Cardiac muscle cell (in vitro differentiated cells and primary cell): ENCODE measurements around the gene ZMYND11. TPM values are rescaled to one million over a fixed set of nuclear protein-coding genes. Genes with fewer than 3 reads are reported as not detected.

Experiments
- DNase-seq, 2 donors: peaks; one replicate each; pipeline versions ENCODE4 v3.0.0 to v3.0.0-alpha.2; 2010 to 2017; ENCODE audit warnings: low read depth in 1 of 2, low spot score in 1 of 2
- H3K27ac ChIP-seq: fragments of 200-600 bp; sonication (generic); 2 replicates; pipeline ENCODE4 v1.5.1; 2016
- H3K27me3 ChIP-seq: fragments of 200-600 bp; sonication (generic); 2 replicates; pipeline ENCODE4 v1.6.0; 2016; ENCODE audit warnings: control low read depth
- H3K36me3 ChIP-seq: fragments of 200-600 bp; sonication (generic); 2 replicates; pipeline ENCODE4 v1.5.1; 2016; ENCODE audit warnings: control low read depth
- H3K4me1 ChIP-seq: fragments of 200-600 bp; sonication (generic); 2 replicates; pipeline ENCODE4 v1.8.1; 2017; ENCODE audit warnings: low read depth, mild to moderate bottlenecking, mixed run types
- H3K4me3 ChIP-seq: fragments of 200-600 bp; sonication (generic); 2 replicates; pipeline ENCODE4 v1.5.1; 2016; ENCODE audit warnings: mild to moderate bottlenecking
- H3K9me3 ChIP-seq: fragments of 200-600 bp; sonication (generic); 2 replicates; pipeline ENCODE4 v1.5.1; 2017; ENCODE audit warnings: low read depth, mild to moderate bottlenecking, control low read depth
- CTCF ChIP-seq: IDR thresholded peaks from 2 replicates; pipeline ENCODE4 v1.5.1; 2012; ENCODE audit warnings: low read depth, mild to moderate bottlenecking, low read length
- polyA plus RNA-seq: library from polyadenylated mRNA; unstranded; fragments of >200 nt; fragmentation: Nextera tagmentation; extraction: Ambion mirVana; gene quantifications from 2 replicates; pipeline ENCODE4 v1.2.1, GENCODE V29; 2016
- total RNA-seq: library from RNA; depleted of rRNA; stranded (reverse); fragments of >200 nt; gene quantifications from 2 replicates; pipeline ENCODE4 v1.2.3, GENCODE V29; 2016

Gene ZMYND11
- total and polyA plus RNA-seq, 2 experiments from 2014 or later = 34.3 to 65.8 TPM

GRCh38 chr10:137031-137430 lies 1.8 kb downstream of the ZMYND11 start:
- no peak overlapping the region for H3K4me3 ChIP-seq

GRCh38 chr10:137606-138005 lies 2.4 kb downstream of the ZMYND11 start:
- Histone ChIP-seq H3K27ac (no peak overlapping the region), H3K9me3 (no peaks in the 10 kb centered on the region), H3K27me3 (no peaks in the 10 kb centered on the region), H3K4me1 (peaks cover 19% of the 10 kb centered on the region), H3K36me3 (no peaks in the 10 kb centered on the region), H3K4me3 (no peak overlapping the region)
- no peak for DNase-seq
- no peak for TF ChIP-seq CTCF

More at GRCh38 chr10:137031-137430, 1.8 kb downstream of the ZMYND11 start:
- DNase-seq = peak; percentile 20 to 22
- Histone ChIP-seq H3K4me1 (peaks cover 17% of the 10 kb centered on the region), H3K36me3 (no peaks in the 10 kb centered on the region), H3K27ac (no peak overlapping the region), H3K9me3 (no peaks in the 10 kb centered on the region), H3K27me3 (no peaks in the 10 kb centered on the region)
- TF ChIP-seq CTCF = peak; percentile 44

GRCh38 chr10:142371-142770 lies 7.1 kb downstream of the ZMYND11 start:
- Histone ChIP-seq H3K4me3 (no peak overlapping the region), H3K36me3 (no peaks in the 10 kb centered on the region), H3K4me1 (peaks cover 10% of the 10 kb centered on the region), H3K9me3 (no peaks in the 10 kb centered on the region), H3K27ac (no peak overlapping the region), H3K27me3 (no peaks in the 10 kb centered on the region)
- no peak for TF ChIP-seq CTCF
- no peak for DNase-seq

GRCh38 chr10:152915-153314 lies 17.7 kb downstream of the ZMYND11 start:
- TF ChIP-seq CTCF = no peak
- no peaks in the 10 kb centered on the region for H3K9me3 ChIP-seq
- no peaks in the 10 kb centered on the region for H3K36me3 ChIP-seq
- DNase-seq = no peak
- H3K4me3 ChIP-seq = no peak overlapping the region
- no peak overlapping the region for H3K27ac ChIP-seq
- no peaks in the 10 kb centered on the region for H3K27me3 ChIP-seq
- no peaks in the 10 kb centered on the region for H3K4me1 ChIP-seq

GRCh38 chr10:154348-154747 lies 19.1 kb downstream of the ZMYND11 start:
- no peak for TF ChIP-seq CTCF
- Histone ChIP-seq H3K36me3 (no peaks in the 10 kb centered on the region), H3K9me3 (no peaks in the 10 kb centered on the region), H3K4me1 (no peaks in the 10 kb centered on the region), H3K27me3 (no peaks in the 10 kb centered on the region), H3K4me3 (no peak overlapping the region), H3K27ac (no peak overlapping the region)
- peak in 1 of 2 donors; percentile 21 for DNase-seq

GRCh38 chr10:167383-167782 lies 32.1 kb downstream of the ZMYND11 start:
- H3K4me3 ChIP-seq = no peak overlapping the region
- no peaks in the 10 kb centered on the region for H3K27me3 ChIP-seq
- no peak for DNase-seq
- no peaks in the 10 kb centered on the region for H3K36me3 ChIP-seq
- H3K4me1 ChIP-seq = no peaks in the 10 kb centered on the region
- H3K9me3 ChIP-seq = peaks cover 5% of the 10 kb centered on the region
- TF ChIP-seq CTCF = no peak
- no peak overlapping the region for H3K27ac ChIP-seq
